Endothelial cell of umbilical vein (primary cell): ENCODE results near the gene KLHL35. TPM values are rescaled to one million over a fixed set of nuclear protein-coding genes. Genes with fewer than 3 reads are reported as not detected.

Source experiments
- Bru-seq: library from RNA; stranded (reverse); fragments of 400-500 nt; gene quantifications from one replicate; lab custom pipeline; 2021; lab: Mats Ljungman, UMichigan
- BruChase-seq, 2 experiments: library from RNA; stranded (reverse); fragments of 400-500 nt; gene quantifications; one replicate each; lab custom pipeline; 2021; lab: Mats Ljungman, UMichigan
- BruUV-seq: library from RNA; stranded (reverse); fragments of 400-500 nt; replicated peaks from 2 replicates; lab custom pipeline; 2021; lab: Mats Ljungman, UMichigan
- CTCF ChIA-PET: fragments of 300-600, 350-600 bp; sonication (Branson Sonifier 250); formaldehyde crosslinking; loops from one replicate; lab custom pipeline; 2021; ENCODE audit warnings: antibody characterized with exemption, inconsistent platforms; lab: Charles Lee
- POLR2A ChIA-PET: fragments of 300-600, 350-600 bp; sonication (Branson Sonifier 250); formaldehyde crosslinking; loops from one replicate; lab custom pipeline; 2021; ENCODE audit warnings: antibody characterized with exemption, inconsistent platforms; lab: Charles Lee
- DNase-seq: peaks from one replicate; pipeline ENCODE4 v3.0.0-alpha.2; 2011; ENCODE audit warnings: low read depth, low spot score
- FAIRE-seq: peaks from 2 replicates; lab custom pipeline; 2011; peaks lifted over from hg19 to GRCh38; lab: Jason Lieb, UNC
- H2AFZ ChIP-seq: 2 replicates; pipeline ENCODE4 v1.6.0; 2012; ENCODE audit warnings: low read depth, low read length, control low read depth, inconsistent platforms
- H3K27ac ChIP-seq: 2 replicates; pipeline ENCODE4 v1.5.1; 2011; ENCODE audit warnings: low read depth, mild to moderate bottlenecking, control low read depth, low read length, moderate library complexity; ENCODE audit not compliant: insufficient read depth
- H3K27me3 ChIP-seq, 2 experiments: 2 replicates each; pipeline versions ENCODE4 v1.6.0 to v1.6.1; 2011; ENCODE audit warnings: low read length in 2 of 2, mixed read lengths in 1 of 2; ENCODE audit not compliant: control insufficient read depth in 2 of 2, insufficient read depth in 2 of 2
- H3K36me3 ChIP-seq, 2 experiments: 2 replicates in 1 of 2; 3 replicates in 1 of 2; pipeline ENCODE4 v1.5.1; 2011; ENCODE audit warnings: low read length in 2 of 2, mild to moderate bottlenecking in 1 of 2, moderate library complexity in 1 of 2; ENCODE audit not compliant: control insufficient read depth in 2 of 2, insufficient read depth in 2 of 2; ENCODE audit errors: extremely low read depth in 1 of 2
- H3K4me1 ChIP-seq: 3 replicates; pipeline ENCODE4 v1.5.1; 2011; ENCODE audit warnings: mild to moderate bottlenecking, low read length; ENCODE audit not compliant: control insufficient read depth, insufficient read depth; ENCODE audit errors: extremely low read depth
- H3K4me2 ChIP-seq: 2 replicates; pipeline ENCODE4 v1.6.1; 2011; ENCODE audit warnings: low read length, control low read depth, mixed read lengths; ENCODE audit not compliant: insufficient read depth
- H3K4me3 ChIP-seq, 3 experiments: fragments of 200-600 bp in 1 of 3; sonication (generic), shearing (Covaris generic) in 1 of 3; replicated peaks in 1 of 3; 2 replicates each; pipeline ENCODE4 v1.5.1; 2011 to 2016; ENCODE audit warnings: control low read depth in 3 of 3, low read length in 3 of 3, mild to moderate bottlenecking in 2 of 3, inconsistent platforms in 1 of 3, low read depth in 1 of 3, moderate library complexity in 1 of 3; ENCODE audit not compliant: insufficient read depth in 1 of 3
- H3K79me2 ChIP-seq: 2 replicates; pipeline ENCODE4 v1.6.0; 2012; ENCODE audit warnings: low read length, inconsistent platforms; ENCODE audit not compliant: control insufficient read depth, insufficient read depth
- H3K9ac ChIP-seq: replicated peaks from 2 replicates; pipeline ENCODE3; 2011; ENCODE audit warnings: low read length, control low read depth; ENCODE audit not compliant: insufficient read depth; ENCODE audit errors: extremely low read depth
- H3K9me1 ChIP-seq: replicated peaks from 3 replicates; pipeline ENCODE4 v1.6.0; 2011; ENCODE audit warnings: mild to moderate bottlenecking, low read length; ENCODE audit not compliant: control insufficient read depth, insufficient read depth; ENCODE audit errors: extremely low read depth
- H3K9me3 ChIP-seq: replicated peaks from 2 replicates; pipeline ENCODE4 v1.5.1; 2012; ENCODE audit warnings: low read length, inconsistent platforms; ENCODE audit not compliant: control insufficient read depth, insufficient read depth
- H4K20me1 ChIP-seq: replicated peaks from 2 replicates; pipeline ENCODE3; 2011; ENCODE audit warnings: mild to moderate bottlenecking, low read length; ENCODE audit not compliant: control insufficient read depth, insufficient read depth; ENCODE audit errors: extremely low read depth
- EZH2 ChIP-seq: IDR thresholded peaks from 2 replicates; pipeline ENCODE4 v1.6.1; 2012; ENCODE audit warnings: borderline replicate concordance, low read depth, mild to moderate bottlenecking, moderate library complexity, low read length, inconsistent platforms; ENCODE audit not compliant: severe bottlenecking
- FOS ChIP-seq: IDR thresholded peaks from 2 replicates; pipeline ENCODE4 v1.6.1; 2011; ENCODE audit warnings: mild to moderate bottlenecking, low read length, moderate library complexity, borderline replicate concordance; ENCODE audit not compliant: insufficient read depth
- GATA2 ChIP-seq: IDR thresholded peaks from 2 replicates; pipeline ENCODE4 v1.7.0; 2011; ENCODE audit warnings: low read depth, mild to moderate bottlenecking, moderate library complexity, mixed read lengths, low read length; ENCODE audit not compliant: insufficient read length, insufficient read depth
- JUN ChIP-seq: IDR thresholded peaks from 2 replicates; pipeline ENCODE4 v1.6.1; 2011; ENCODE audit warnings: borderline replicate concordance, low read depth; ENCODE audit not compliant: insufficient read length, insufficient read depth
- MYC ChIP-seq: IDR thresholded peaks from one replicate; pipeline ENCODE4 v1.6.1; 2011; ENCODE audit warnings: mild to moderate bottlenecking, low read depth, low read length
- POLR2A ChIP-seq: IDR thresholded peaks from 2 replicates; pipeline ENCODE4 v1.6.1; 2012; ENCODE audit warnings: low read depth, mild to moderate bottlenecking, control low read depth, low read length
- POLR2AphosphoS5 ChIP-seq: IDR thresholded peaks from 2 replicates; pipeline ENCODE4 v1.6.1; 2012; ENCODE audit warnings: low read depth, mild to moderate bottlenecking, control low read depth, low read length, moderate library complexity; ENCODE audit not compliant: insufficient read depth
- dilution Hi-C: fragments of 300-500 bp; cut with MboI; formaldehyde crosslinking; loops from one replicate; pipeline ENCODE4 v1.15.0; 2019; ENCODE audit warnings: low sequenced_read_pairs; ENCODE audit not compliant: extremely low pct_ligation_motif_present
- intact Hi-C: fragments of 100-400 bp; cut with micrococcal nuclease; formaldehyde crosslinking; loops from one replicate; pipeline ENCODE4 v1.10.0; 2022
- long read RNA-seq: library from polyadenylated mRNA; stranded (forward); transcript quantifications from one replicate; pipeline ENCODE4 v2.0.0, GENCODE V29; 2021
- polyA minus RNA-seq, 3 experiments: library from RNA; depleted of rRNA, polyadenylated mRNA; stranded (reverse); fragments of >200 nt; gene quantifications; 1 replicate in 1 of 3; 2 replicates in 2 of 3; pipeline ENCODE4 v1.2.3, GENCODE V29; 2011
- polyA plus RNA-seq, 4 experiments: library from polyadenylated mRNA; depleted of rRNA in 3 of 4; stranded (reverse) in 3 of 4; unstranded in 1 of 4; fragments of >200 nt; gene quantifications; 2 replicates each; pipeline versions ENCODE4 v1.2.1 to v1.2.3, GENCODE V29; 2011 to 2012; ENCODE audit warnings: missing spikeins in 1 of 4
- total RNA-seq: library from RNA; stranded (reverse); gene quantifications from 2 replicates; pipeline ENCODE4 v1.2.3, GENCODE V29; 2021
- TF ChIP-seq, protein P1 (sequence below): IDR thresholded peaks from 2 replicates; pipeline ENCODE4 v1.6.1; 2011; ENCODE audit not compliant: insufficient read depth, insufficient read length
- TF ChIP-seq, protein P2 (sequence below), 2 donors: IDR thresholded peaks; 1 replicate in 1 of 2; 2 replicates in 1 of 2; pipeline ENCODE4 v1.5.1; 2011; ENCODE audit warnings: low read length in 2 of 2, mild to moderate bottlenecking in 2 of 2, moderate library complexity in 2 of 2, control low read depth in 1 of 2, inconsistent platforms in 1 of 2, low read depth in 1 of 2; ENCODE audit not compliant: insufficient read depth in 1 of 2; ENCODE audit errors: extremely low read depth in 1 of 2

Gene KLHL35, protein sequence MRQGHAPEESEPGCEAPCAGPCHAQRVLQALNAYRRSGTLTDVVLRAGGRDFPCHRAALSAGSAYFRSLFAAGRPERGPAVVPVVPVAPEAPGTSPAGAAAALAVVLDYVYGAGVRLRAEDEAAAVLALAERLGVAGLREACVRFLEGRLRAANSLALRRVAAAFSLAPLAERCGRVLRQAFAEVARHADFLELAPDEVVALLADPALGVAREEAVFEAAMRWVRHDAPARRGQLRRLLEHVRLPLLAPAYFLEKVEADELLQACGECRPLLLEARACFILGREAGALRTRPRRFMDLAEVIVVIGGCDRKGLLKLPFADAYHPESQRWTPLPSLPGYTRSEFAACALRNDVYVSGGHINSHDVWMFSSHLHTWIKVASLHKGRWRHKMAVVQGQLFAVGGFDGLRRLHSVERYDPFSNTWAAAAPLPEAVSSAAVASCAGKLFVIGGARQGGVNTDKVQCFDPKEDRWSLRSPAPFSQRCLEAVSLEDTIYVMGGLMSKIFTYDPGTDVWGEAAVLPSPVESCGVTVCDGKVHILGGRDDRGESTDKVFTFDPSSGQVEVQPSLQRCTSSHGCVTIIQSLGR
- total RNA-seq, result 0.97 and 1.2 TPM in 2 replicates
- polyA plus RNA-seq, result 2.3 and 2.7 TPM in 2 replicates
- 1.0 and 1.7 TPM in 2 replicates for polyA plus RNA-seq (2011; cell fraction: cytosol; rRNA removed)
- 1.6 and 2.1 TPM in 2 replicates for polyA plus RNA-seq (2011; cell fraction: nucleus; rRNA removed)
- polyA plus RNA-seq (2012), result 0.52 and 1.1 TPM in 2 replicates
- 1.1 and 1.3 TPM in 2 replicates for polyA minus RNA-seq
- 9.7 TPM for polyA minus RNA-seq (2011; cell fraction: cytosol; rRNA and poly(A)+ RNA removed)
- polyA minus RNA-seq (2011; cell fraction: nucleus; rRNA and poly(A)+ RNA removed), result 0.38 and 1.7 TPM in 2 replicates
- Bru-seq, nascent RNA, result percentile 22 among the genes with signal in this experiment
- percentile 31 among the genes with signal in this experiment for BruChase-seq, experiment 1, labeled RNA remaining after a 6-hour chase
- percentile 17 among the genes with signal in this experiment for BruChase-seq, experiment 2, labeled RNA remaining after a 2-hour chase
- long read RNA-seq, partial matches to known transcripts, result 0 of 2 reads
- long read RNA-seq, other reads (novel, unspliced or antisense), result 1 of 2 reads

DNA sequence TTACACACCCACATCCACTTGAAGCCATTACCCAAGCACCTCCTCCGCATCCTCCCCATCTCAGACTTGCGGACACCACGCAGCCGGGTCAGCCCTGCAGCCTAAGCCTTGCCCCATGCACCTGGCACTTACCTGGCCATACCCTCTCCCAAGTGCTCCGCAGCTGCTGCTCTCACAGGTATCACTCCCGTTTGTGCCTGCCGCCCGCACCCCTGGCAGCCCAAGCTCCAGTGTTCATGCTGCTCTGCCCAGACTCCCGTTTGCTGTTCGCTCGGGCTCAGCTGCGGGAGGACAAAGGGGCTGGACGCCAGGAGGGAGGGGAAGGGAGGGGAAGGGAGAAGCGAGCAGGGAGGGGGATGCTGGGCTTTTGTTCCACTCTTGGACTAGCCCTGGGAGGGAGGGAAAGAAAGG, at the start of gene KLHL35:
Gene KLHL35 (minus strand): TSS at position 293 of the 411 bp plus-strand sequence. CDS start 2,574 bp downstream, outside the sequence.
- Histone ChIP-seq H2AFZ (no peak within 1 kb of the TSS), H3K4me3 (no peak within 1 kb of the TSS), H3K4me1 (peaks cover 6% of the 10 kb centered on the region), H3K79me2 (no peaks in the 10 kb centered on the region), H3K9me1 (no peaks in the 10 kb centered on the region), H3K27me3 (peaks cover 26 to 29% of the 10 kb centered on the region in 2 experiments), H3K4me2 (no peak within 1 kb of the TSS), H3K9ac (no peak within 1 kb of the TSS), H4K20me1 (no peaks in the 10 kb centered on the region), H3K27ac (no peak within 1 kb of the TSS), H3K9me3 (no peaks in the 10 kb centered on the region), H3K36me3 (peaks cover 0 to 22% of the 10 kb centered on the region in 2 experiments)
- dilution Hi-C loops, result no loop called here
- CTCF ChIA-PET, result interaction anchor here (0.6 to 2.2 kb wide), 3 partner anchors 11 to 96 kb away, joined by 3 to 10 read pairs (median 3); no protein-coding TSS in a partner anchor
- TF ChIP-seq, protein P1, sequence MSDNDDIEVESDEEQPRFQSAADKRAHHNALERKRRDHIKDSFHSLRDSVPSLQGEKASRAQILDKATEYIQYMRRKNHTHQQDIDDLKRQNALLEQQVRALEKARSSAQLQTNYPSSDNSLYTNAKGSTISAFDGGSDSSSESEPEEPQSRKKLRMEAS, result no peak
- TF ChIP-seq POLR2A (no peak), GATA2 (no peak), EZH2 (no peak), MYC (no peak), FOS (no peak), POLR2AphosphoS5 (no peak), JUN (no peak)
- TF ChIP-seq, protein P2, sequence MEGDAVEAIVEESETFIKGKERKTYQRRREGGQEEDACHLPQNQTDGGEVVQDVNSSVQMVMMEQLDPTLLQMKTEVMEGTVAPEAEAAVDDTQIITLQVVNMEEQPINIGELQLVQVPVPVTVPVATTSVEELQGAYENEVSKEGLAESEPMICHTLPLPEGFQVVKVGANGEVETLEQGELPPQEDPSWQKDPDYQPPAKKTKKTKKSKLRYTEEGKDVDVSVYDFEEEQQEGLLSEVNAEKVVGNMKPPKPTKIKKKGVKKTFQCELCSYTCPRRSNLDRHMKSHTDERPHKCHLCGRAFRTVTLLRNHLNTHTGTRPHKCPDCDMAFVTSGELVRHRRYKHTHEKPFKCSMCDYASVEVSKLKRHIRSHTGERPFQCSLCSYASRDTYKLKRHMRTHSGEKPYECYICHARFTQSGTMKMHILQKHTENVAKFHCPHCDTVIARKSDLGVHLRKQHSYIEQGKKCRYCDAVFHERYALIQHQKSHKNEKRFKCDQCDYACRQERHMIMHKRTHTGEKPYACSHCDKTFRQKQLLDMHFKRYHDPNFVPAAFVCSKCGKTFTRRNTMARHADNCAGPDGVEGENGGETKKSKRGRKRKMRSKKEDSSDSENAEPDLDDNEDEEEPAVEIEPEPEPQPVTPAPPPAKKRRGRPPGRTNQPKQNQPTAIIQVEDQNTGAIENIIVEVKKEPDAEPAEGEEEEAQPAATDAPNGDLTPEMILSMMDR (IDR thresholded peaks at IDR 0.05; ENCODE audit: extremely low read depth in 1 of 2, insufficient read depth in 1 of 2, low read depth in 1 of 2, low read length in 2 of 2), result no peak
- POLR2A ChIA-PET, result no interaction called here
- FAIRE-seq (no peak), DNase-seq (no peak)
- intact Hi-C loops, result no loop called here
- no TSS peak for BruUV-seq
